Measurements from ENCODE around the gene OR2C3.
"Not testable (repeated sequence)": the region's sequence is repeated elsewhere in the genome, so short reads cannot be mapped to it uniquely, and the experiment has no call there.

The OR2C3 gene

DNA sequence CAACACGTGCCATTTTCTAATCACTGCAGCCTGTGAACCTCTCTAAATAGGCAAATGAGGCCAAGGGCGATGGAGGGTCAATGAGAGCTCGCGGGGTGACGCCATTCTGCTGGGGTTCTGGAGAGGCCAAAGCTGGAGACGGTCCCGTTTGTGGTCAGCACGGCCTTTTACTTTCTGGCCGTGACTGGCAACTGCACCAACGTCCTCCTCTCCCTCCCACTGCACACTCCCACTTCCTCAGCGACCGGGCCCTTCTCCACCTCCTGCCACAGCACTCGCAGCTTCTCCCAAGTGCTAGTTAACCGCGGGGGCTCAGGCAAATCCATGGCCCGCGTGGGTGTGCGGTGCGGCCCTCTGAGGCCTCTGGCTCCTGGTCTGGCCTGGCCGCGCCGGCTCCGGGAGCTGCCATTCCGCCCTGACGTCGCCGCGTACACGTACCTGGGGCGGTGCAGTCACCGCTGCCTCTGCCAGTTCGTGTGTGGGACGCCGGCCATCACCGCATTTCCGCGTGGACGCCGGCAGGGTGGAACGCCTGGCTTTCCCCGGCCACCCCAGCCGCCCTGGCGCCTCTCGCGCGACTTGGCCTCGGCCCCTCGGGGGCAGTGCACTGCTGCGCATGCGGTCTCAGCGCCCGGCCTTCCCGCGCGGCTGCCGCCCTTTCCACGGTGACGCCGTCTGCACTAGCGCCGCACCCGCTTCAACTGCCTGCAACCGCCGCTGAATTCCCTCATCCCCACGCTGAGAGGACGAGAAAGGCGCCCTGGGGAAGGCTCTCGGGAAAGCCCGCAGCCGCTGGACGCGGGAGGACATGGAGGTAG, 18.2 kb downstream of the OR2C3 start:
- no peak for DNase-seq

DNA sequence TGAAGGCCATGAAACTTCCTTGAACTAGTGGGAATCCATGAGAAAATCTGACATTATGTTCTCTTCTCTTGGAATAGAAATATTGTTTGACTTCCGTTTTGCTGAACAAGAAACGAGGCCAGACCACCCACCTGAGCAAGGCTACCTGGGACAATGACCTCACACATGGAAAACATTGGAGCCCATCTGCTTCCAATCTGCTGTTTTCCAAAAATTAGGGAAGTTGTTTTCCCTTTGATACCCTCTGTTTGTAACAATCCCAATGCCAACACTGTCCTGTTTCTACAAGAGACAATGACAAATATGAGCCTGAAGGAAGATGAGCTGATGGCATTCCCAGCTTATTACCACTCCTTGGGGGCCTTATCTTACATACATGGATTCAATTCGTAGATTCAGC, 29.4 kb downstream of the OR2C3 start:
- DNase-seq, result no peak

DNA sequence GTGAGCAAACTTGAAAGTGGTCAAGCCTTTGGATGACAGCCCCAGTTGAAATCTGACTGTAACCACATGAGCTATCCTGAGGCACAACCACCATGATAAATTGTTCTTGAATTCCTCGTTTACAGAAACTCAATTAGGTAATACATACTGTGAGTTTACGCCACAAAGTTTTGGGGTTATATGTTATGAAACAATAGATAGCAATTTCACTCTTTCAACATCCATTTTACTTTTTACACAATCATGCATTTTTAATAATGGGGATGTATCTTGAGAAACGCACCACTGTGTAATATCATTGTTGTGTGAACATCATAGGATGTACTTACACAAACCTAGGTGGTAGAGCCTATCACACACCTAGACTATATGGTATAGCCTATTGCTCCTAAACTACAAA, 35.4 kb downstream of the OR2C3 start:
- DNase-seq, result no peak

DNA sequence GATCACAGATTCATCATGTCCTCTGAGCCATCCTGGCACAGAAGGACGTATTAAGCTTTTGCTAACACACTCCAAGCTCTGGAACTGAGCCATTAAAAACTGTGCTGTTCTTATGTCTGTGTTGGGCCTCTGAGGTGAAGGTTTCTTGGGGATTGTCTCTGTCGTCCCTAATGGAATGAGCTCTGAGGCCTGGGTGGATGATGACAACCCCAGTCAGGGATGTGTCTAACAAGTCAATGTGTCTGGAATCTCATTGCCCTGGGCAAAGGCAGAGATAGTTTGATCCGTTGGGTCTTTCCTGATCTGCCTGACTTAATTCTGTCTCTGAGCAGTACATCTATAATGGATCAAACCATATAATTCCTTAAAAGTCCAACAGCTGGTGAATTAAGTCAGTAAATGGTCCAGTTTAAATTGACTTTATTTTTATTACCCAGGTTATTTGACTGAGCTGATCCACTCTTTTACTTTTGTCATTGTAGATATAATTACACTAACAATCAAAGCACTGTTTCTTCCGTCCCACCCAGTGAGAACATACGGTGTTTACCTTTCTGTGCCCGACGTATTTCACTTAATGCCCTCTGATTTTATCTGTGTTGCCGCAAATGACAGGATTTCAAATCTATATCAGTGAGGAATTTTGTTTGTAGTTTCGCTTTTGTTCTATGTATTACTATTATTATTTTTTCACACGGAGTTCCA, 39.5 kb downstream of the OR2C3 start:
- no peak for DNase-seq

DNA sequence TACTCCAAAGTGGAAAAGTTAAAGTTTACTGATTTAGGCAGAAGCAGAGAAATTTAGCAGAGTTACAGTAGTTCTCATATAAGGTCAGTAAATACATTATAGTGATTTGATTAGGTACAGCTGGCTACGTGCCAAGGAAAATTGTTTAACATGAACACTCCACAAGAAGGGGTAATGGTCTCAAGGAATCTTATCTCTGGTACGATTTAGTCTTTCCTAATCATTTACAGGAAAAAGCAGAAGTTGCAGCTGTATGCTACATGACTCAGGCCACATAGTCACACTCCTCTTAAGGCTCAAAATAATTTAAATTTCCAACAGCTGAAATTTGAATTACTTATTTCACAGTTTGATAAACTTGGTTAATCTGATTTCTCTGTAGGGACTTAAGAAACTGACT, 41.5 kb downstream of the OR2C3 start:
- DNase-seq, result no peak

DNA sequence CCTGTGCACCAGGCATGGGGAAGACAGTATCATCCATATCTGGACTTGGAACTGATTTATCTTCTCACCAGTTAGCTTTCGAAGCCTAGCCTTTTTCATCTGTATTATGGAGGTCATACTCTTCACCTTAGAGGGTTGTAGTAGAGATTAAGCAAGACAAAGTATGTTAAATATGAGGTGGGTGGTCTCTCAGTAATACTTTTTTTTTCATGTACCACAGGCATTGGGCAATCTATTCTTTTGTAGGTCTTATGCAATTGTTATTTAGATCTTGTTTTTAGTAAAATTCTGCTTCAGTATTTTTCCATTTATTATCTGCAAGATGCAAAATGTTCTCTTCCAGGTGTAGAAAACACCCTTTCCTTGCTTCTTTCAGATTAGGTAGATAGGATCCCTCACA, 43.1 kb downstream of the OR2C3 start:
- no peak for DNase-seq

DNA sequence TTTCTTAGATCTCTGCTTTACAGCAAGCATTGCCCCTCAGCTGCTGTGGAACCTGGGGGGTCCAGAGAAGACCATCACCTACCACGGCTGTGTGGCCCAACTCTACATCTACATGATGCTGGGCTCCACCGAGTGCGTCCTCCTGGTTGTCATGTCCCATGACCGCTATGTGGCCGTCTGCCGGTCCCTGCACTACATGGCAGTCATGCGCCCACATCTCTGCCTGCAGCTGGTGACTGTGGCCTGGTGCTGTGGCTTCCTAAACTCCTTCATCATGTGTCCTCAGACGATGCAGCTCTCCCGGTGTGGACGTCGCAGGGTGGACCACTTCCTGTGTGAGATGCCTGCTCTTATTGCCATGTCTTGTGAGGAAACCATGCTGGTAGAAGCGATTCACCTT, 44.9 kb downstream of the OR2C3 start:
- DNase-seq, result no peak

DNA sequence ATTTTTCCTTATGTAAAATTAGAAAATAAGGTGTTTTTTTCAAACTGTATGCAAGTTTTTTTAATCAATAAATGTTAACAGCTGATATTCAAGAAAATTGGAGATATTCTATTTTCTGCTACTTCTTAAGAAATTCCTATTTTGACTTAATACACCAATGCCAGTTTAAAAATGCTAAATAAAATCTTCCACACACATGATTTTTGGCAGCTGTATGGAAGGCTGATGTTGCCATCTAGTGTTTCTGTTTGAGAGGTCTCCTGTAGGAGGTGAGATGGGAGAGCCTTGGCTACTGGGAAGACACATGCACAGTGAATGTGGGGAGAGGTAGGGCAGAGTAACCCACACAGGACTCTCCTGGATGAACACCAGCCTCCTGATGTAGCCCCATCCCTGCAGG, 49.2 kb downstream of the OR2C3 start:
- DNase-seq, result peak; percentile 35

DNA sequence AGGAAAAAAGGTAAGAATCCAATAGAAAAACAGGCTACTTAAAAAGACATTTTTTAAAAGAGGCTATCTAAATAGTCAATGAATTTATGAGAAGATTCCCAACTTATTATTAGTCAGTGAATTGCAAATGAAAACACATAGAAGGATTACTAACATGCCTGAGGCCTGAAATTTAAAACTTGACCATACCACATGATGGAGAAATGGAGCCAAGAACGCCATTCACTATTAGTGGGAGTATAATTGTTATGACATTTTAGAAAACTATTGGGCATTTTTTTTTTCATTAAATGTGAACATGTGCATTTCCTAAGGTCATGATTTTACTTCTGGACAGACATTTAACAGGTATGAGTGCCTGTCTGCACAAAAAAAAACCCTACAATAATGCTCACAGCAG, 53.5 kb downstream of the OR2C3 start:
- no peak for DNase-seq

DNA sequence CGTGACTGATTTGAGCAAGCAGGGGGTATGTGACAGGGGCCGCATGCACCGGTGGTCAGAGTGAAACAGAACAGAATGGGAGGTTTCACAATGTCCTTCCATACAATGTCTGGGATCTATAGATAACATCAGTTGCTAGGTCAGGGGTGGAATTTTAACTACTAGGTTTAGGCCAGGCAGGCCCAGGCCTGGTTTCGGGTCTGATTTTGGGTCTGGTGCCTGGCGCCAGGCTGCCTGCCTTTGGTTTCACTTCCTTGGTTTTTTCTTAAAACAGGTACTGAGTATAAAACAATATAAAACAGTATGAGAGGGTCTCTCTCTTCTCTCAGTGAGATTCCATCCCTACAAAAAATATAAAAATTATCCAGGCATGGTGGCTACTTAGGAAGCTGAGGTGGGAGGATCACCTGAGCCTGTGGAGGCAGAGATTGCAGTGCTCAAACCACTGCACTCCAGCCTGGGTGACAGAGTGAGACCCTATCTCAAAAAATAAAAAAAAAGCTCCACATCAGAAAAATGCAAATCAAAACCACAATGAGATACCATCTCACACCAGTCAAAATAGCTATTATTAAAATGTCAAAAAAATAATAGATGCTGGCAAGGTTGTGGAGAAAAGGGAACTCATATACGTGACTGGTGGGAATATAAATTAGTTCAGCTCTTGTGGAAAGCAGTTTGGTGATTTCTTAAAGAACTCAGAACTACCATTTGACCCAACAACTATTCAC, 59.7 kb downstream of the OR2C3 start:
- not testable (repeated sequence) for DNase-seq

DNA sequence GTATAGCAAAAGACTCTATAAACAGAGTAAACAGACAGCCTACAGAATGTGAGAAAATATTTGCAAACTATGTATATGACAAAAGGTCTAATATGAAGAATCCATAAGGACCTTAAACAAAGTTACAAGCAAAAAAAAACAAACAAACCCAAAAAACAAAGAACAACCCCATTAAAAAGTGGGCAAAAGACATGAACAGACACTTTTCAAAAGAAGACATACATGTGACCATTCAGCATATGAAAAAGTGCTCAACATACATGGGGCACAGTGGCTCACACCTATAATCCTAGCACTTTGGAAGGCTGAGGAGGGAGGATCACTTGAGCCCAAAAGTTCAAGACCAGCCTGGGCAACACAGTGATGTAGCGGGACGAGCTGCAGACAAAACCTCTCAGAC, 60.4 kb downstream of the OR2C3 start:
- DNase-seq, result no peak
